GM21526 (cell line): ENCODE data around the gene MAP3K10.

ENCODE experiments used
- ATAC-seq: cut with Tn5 transposase; IDR thresholded peaks from one replicate; pipeline ENCODE4 v1.9.1; 2021; ENCODE audit warnings: moderate library complexity; ENCODE audit not compliant: unreplicated experiment, low FRiP score

MAP3K10 gene

DNA sequence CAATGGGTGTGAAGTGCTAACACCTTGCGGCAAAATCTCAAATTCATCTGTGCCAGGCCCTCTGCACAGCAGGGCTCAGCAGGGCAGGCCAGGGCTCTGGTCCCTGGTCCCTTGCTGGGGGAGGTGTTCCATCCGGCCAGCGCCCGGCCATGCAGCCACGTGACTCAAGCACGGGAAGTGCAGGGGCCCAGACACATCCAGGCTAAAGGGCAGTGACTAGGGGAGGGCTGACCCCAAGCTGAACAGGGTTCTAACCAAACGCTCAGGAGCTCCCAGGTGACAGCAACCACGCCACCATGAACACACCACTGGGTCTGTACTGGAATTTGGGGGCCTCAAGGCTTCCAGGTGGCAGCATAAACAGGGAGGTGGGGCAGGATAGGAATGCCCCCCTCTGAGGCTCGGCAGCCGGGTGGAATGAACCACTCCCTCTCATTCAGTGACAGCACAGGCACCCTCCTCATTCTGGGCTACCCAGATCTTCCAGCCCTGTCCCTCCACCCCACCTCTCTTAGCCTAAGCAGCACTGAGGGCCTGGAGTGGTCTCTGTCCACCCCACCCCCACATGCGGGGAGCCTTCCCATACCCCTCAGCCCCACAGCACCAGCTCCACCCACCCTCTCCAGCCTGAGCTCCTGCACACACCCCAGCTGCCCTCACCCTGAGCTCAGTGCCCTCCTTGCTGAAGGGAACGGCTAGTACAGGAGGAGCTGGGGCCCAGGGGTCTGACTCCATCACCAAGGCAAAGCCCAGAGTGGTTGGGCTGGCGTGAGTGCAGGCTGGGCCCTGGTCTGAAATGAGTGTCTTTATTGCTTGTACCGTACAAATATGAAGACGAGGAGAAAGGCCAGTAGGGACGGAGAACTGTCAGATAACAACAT is 40.6 kb downstream of the MAP3K10 start:
- ATAC-seq = no peak

DNA sequence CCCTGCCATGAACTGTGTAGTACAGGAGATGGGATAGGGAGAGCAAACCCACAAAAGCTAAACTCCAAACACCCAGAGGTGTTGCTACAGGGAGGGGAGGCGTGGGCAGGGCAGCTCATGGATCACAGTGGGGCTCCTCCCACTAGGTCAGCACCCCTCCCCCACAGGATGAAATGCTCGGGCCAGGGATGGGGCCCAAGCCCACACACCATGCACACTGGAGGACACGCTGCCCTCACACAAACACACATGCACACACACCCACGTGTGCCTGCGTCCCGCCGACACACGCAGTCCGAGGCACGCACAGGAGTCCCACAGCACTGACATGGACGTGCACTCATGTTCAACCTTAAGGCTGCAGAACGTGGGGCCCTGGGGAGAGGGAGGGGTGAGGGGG is 41.3 kb downstream of the MAP3K10 start:
- no peak for ATAC-seq

DNA sequence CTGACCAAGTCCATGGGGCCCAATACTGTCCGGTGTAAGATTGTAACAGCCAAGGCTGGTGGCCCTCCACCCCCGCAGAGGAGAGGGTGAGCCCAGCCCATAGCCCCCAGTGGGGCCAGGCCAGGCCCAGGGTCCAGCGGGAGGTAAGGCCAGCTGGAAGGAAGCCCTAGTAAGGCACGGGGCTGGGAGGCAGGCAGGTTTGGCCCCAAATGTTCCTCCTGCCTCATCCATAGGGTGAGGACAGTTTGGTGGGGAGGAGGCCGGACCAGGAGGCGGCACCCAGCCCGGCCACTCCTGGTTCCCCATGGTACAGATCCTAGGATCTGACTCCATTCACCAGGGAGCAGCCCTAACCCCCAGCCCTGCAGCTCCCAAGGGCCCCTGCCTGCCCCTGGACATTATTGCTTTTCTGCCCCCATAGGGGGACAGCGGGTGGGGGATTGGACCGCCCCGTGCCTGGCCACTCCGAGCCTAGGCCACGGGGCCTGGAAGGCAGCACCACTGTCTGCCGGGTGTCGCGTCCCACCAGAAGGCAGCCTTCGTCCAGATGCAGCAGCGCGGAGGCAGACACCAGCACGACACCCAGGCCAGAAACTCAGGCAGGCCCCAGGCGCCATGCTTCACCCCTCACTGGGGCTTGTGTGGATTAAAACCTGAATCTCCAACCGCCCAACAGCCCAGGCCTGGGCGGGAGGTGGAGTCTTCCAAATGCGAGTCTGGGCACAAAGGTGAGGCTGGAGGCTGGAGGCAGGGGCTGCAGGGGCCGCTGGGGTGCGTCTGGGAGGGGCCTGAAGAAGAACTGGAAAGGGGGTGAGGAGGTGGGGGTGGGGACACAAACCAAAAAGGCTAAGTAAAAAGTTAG is 42.0 kb downstream of the MAP3K10 start:
- no peak for ATAC-seq

DNA sequence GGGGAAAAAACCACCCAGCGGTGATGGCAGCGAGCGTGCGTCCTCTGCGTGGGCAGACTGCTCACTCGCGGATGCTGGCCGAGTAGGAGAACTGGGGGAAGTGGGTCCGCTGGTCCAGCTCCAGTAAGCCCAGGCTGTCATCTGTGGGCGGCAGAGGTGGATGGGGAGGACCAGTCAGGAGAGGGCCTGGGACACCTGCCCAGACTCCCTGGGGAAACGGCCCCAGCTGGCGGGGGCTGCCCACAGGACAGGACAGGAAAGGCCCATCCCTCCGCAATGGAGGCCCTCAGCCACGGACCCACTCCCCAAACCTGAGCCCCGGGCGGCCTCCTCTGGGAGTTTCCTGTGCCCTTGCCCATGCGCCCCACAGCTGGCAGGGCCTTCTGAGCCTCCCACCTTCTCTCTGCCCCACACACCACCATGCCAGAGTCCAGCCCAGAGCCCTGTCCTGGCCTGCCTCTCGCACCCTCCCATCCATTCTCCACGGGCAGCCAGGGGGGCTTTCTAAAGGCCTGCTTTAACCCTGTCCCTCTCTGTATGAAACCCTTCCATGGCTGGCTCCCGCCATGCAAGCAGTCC is 42.7 kb downstream of the MAP3K10 start:
- ATAC-seq = no peak

DNA sequence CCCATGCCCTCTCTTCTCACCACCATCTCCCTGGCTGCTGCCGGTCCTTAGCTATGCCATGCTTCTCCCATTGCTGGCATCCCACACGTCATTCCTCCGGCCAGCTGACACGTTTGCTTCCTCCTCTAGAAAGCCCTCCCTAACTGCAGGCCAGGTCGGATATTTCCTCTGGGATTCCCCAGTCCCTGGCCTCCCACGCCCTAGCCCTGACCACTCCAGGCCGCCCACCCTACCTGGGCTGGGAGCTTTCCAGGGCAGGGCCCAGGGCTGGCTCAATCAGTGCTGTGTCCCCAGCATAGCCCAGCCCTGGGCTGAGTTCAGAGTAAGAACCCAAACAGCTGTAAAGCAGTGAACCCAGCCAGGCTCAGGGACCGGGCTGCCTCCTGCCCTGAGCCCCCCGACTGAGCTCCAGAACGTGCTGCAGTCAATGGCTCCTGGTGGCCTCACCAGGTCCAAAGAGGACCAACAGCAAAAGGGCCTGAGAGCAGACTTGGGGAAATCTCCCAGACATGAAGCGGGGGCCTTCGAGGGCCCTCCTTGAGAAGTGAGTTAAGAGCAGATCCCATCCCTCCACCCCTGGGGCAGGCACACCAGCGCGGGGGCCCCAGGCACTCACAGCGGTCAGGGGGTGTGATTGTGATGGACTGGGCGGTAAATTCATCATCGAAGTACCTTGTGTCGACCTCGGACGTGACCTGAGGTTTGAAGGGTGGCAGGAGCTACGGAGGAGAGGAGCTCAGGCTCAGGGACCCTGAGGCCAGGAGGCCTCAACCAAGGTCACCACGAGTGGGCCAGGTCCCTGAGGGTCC is 43.4 kb downstream of the MAP3K10 start:
- no peak for ATAC-seq

DNA sequence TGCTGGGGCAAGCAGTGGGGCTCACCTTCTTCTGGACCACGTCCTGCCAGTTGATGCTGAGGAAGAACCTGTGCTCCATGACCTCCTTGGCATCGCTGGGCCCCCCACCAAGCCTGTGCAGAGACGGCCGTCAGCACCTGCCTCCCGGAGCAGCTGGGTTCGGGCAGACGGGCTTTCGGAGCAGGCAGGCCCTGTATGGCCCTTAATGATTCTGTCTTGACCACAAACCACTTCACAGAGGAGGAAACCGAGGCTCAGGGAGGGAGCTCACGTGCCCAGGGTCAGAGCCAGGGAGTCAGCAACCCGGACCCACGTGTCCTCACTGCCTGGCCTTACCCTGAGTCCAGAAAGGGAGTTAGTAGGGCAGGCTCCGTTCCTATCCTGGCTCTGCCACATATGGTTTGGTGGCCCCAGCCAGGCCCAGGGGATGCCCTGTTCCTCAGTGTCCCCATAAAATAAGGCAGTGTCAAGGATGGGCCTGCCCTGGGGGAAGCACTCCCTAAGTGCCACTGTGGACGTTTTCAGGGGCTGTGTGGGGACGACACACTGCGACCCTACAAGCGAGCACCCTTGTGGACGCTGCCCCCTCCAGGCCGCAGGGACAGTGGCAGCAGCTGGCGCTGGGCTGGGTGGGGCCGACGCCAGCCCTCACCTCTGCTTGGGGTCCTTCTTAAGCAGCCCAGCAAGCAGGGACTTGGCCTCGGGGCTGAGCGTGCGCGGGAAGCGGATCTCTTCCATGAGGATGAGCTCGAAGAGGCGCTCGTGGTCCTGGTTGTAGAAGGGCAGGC is 44.2 kb downstream of the MAP3K10 start:
- no peak for ATAC-seq

DNA sequence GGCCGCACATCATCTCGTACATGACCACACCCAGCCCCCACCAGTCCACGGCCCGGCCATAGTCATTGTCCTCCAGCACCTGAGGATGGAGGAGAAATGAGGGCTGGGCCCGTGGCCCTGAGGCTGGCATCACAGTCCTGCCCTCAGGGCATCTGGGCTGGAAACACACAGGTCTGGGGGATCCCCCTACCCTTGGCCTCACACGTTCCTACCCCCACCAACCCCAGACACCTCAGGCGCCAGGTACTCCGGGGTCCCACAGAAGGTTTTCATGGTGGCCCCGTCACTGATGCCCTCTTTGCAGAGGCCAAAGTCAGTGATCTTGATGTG is 44.8 kb downstream of the MAP3K10 start:
- no peak for ATAC-seq

DNA sequence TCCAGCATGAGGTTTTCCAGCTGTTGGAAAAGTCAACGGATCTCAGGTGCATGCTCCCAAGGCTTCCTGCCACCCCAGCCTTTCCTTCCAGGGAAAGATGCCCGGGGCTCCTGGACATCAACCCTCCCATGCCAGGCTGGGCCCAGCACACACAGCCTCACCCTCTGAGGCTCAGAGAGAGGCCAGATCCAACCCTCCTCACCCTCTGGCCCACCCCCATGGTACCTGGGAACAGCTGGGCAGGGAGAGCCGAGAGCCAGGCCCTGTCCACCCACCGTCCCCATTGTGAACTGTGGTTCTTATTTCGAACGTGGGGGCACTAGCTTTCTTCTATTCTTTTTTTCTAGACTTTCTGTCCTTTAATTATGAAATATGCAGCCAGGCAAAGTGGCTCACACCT is 45.1 kb downstream of the MAP3K10 start:
- ATAC-seq = no peak

DNA sequence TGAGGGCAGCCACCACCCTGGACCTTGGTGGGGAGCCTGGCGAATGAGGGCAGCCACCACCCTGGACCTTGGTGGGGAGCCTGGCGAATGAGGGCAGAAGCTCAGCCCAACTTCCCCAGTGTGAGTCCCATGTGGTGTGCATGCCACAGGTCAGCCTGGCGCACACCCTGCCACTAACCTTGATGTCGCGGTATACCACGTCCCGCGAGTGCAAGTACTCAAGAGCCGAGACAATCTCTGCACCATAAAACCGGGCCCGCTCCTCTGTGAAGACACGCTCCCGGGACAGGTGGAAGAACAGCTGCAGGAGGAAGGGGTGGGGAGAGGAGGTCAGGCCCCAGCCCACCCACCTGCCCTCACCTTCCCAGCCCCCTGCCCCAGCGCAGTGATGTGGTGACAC is 46.6 kb downstream of the MAP3K10 start:
- no peak for ATAC-seq

DNA sequence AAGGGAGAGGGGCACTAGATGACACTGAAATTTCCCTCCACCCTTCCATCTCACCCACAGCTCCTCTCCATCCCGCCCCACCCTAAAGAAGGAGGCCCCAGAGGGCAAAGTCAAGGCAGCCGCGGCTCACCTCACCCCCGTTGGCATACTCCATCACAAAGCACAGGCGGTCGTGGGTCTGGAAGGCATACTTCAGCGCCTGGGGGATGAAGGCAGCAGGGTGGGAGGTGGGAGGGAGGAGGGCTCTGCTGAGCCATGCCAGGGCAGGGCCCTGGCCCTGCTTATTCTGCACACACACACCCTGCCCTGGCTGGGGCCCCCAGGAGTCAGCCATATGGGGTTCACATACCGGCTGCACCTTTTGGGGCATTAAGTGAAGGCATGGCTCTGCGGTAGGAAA is 47.5 kb downstream of the MAP3K10 start:
- ATAC-seq = no peak

DNA sequence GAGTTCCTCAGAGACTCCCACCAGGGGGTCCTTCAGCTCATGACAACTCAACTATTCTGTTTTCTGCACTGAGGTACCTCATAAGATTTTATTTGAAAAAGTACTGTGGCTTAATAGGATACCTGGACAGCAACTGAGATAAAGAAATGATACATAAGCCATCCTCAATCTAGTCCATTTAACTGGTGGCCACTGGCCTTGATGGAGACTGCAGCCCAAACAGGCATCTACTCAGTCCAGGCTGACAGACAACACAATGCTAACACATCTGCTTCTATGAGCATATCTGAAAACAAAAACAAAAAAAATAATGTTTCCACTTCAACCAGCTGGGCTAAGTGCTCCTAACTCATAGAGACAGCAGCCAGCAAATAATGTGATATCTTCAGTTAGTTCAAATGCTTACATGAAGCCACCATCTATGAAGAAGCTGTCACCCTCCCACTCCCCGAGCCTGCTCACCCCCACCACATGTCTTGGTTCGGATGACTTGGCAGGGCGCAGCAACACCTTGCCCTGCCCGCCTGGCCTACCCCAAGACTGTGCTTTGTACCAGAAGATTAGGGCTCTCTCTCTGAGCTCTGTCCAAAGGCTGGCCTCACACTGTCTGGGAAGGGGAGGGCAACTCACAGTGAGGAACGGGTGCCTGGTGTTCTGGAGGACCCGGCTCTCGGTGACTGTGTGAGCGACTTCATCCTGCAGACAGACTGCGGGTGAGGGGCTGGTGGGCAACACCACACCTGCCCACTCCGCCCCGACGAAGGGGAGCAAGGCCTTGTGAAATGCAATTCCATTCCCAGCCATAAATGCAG is 48.4 kb downstream of the MAP3K10 start:
- no peak for ATAC-seq

DNA sequence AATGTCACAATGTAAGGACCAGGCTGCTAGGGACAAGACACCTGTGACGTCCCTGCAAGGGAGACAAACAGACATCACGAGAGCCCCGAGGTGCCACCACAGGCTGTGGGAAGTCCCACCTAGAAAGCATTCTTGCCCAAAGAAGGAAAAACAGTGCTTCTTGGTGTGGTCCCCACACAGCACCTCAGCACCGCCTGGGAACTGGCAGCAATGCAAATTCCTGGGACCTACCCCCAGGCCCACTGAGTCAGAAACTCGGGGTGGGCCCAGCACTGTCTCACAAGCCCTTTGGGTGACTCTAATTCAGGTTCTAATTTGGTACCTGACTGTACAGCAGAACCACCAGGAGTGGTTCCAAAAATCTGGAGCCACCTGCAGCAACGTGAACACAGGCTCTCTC is 49.1 kb downstream of the MAP3K10 start:
- ATAC-seq = no peak

DNA sequence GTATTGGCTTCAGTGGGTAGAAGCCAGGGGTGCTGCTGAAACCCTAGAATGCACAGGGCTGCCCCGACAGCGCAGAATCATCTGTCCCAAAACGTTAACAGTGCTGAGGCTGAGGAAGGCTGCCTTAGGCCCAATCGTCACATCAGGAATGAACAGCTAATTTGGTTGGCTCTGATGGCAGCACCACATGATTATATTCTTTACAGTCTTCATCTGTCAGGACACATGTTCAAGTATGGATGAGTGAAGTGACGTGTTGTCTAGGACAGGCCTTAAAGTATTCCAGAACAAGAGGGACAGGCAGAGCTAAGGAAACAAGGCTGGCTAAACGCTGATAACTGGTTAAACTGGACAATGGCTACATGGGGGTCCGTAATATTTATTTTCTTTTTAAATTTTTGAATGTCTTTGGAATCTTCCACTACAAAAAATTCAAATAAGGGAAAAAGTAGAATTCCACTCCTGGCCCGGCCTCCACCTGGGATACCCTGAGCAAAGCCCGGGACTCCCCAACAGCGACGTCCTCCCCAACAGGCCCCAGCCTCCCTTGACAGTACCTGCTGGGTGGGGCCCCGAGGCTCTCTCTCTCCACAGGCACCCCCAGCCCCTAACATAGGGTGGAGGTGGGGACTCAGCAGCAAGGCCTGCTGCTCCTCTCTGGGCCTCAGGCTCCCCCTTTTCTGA is 50.0 kb downstream of the MAP3K10 start:
- ATAC-seq = no peak

DNA sequence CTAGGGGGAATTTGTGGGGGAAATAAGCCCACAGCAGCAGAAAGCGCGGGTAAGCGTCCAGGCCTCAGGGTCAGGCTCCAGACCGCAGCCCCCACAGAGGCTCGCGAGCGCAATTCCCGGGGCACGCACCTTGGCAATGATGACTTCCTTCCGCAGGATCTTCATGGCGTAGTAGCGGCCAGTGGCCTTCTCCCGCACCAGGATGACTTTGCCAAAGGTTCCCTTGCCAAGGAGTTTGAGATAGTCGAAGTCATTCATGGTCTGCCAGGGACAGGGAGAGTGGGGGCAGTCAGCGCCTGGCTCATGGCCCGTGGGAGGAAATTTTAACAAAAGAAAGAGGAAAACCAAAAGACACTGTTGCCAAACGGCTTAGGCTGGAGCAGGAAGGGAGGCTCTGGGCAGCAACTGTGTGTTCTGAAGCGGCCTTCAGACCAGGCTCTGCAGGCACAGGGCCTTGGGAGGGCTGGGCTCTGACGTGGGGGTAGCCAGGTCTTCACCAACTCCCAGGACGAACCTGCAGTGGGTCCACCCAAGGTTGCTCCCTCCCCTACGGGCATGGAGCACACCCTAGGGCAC is 50.7 kb downstream of the MAP3K10 start:
- no peak for ATAC-seq

DNA sequence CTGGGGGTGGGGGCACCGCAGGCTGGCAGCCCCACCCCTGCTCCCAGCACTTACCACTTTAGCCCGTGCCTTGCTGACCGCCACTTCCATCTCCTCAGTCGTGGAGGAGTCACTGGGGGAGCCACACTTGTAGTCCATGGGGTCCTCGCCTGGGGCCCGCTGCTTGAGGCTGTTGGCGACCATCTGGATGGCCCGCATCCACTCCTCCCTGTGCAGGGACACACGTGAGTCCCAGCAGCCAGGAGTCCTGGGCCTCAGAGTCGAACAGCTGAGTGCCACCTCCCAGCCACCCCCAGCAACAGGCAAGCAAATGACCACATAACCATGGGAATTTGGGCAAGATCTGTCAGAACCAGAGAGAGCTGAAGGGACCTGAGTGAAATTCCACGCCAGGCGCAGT is 51.3 kb downstream of the MAP3K10 start:
- no peak for ATAC-seq

DNA sequence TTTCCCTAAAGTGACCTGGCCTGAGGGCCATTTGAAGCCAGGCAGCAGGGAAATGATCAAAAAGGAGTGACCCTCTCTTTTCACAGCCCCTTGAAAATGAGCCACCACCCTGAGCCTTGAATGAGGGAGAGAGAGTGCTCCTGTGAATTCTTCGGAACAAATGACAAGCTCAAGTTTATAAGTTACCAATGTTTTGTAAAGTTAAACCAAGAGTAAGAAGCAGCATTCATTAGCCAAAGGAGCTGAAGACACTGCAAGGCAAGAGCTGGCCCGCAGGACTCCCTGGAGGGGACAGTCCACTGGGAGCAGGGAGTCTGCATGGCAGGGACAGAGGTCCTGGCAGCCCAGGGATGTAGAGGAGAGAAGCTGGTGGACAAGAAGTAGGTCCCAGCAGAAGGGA is 52.0 kb downstream of the MAP3K10 start:
- no peak for ATAC-seq

DNA sequence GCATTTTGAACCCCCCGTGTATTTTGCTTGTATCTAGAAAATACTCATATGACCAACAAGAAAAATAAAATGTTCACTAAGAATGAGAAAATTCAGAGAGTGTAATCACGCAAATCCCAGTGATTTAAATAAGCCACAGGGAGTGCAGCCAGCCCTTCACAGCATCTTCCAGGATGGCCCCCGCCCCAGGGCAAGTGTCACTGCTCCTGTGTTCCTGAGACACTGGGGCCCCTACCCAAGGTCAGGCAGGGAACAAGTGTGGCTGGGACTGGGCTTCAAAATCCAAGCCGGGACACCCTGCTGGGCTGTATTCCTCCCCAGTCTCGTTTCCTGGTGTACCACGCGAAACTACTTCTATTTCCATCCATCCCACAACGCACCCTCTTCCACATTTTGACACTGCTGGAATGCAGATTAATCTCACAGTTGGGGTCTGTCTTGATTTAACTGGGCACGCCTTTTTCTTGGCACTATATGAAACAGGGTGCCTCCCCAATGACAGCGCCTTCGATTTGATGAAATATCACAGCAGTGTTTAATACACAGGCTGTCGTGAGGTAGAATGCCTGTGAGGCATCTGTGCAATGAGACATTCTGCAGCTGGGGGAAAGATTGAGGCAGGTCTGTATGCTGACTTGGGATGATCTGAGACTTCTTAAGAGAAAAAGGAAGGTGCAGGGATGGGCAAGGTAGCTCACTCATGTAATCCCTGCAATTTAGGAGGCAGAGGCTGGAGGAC is 53.5 kb downstream of the MAP3K10 start:
- ATAC-seq = no peak
